ENCODE data around the gene PLCB1.

- TF ChIP-seq REST (IDR thresholded peaks at IDR 0.05; ENCODE audit: insufficient read depth in 1 of 2, low read depth in 2 of 2, low read length in 2 of 2): no peak
- TF ChIP-seq POLR2AphosphoS5 (IDR thresholded peaks at IDR 0.05; ENCODE audit: low read depth, low read length): no peak
- no peak for TF ChIP-seq SIN3A (IDR thresholded peaks at IDR 0.05; ENCODE audit: borderline replicate concordance, insufficient read depth, low read length)
These were observed 375.2 kb downstream of the PLCB1 start for GRCh38 chr20:8507231-8507630.
